ENCODE measurements around the gene MEMO1. TPM values are rescaled to one million over a fixed set of nuclear protein-coding genes. Genes with fewer than 3 reads are reported as not detected.

MEMO1 gene
- total and polyA plus RNA-seq, 2 experiments from 2014 or later = 43.9 to 58.8 TPM

DNA sequence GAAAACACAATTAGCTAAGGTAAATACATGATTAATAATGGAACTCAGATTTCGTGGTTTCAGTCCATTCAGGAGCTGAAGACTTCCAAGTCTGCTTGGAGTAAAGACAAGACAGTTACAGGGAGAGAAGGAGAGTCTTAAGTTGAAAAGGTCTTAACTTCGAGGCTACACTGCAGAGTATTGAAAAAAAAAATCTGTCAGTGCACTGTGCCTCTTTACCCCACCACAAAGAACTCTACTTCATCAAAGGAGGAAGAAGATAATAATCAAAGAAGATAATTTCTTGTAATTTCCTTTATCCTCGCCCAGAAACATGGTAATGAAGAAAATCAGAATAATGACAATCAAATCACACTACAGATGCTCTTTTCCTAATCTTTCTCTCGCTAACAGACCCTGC lies 75.4 kb downstream of the MEMO1 start:
- Histone ChIP-seq H3K4me1 (ENCODE audit: insufficient read depth) (no peaks in the 10 kb centered on the region), H3K9me3 (ENCODE audit: low read depth) (no peaks in the 10 kb centered on the region), H3K4me2 (no peak overlapping the region), H3K79me2 (peaks cover 43% of the 10 kb centered on the region), H3K27me3 (no peaks in the 10 kb centered on the region), H3K9me2 (replicated peaks; ENCODE audit: insufficient read depth) (no peaks in the 10 kb centered on the region), H2AFZ (no peak overlapping the region), H3K27ac (no peak overlapping the region), H3K36me3 (replicated peaks; ENCODE audit: insufficient read depth, low read depth) (no peaks in the 10 kb centered on the region), H4K20me1 (ENCODE audit: insufficient read depth, poor library complexity, severe bottlenecking) (peaks cover 4% of the 10 kb centered on the region), H3K4me3 (no peak overlapping the region)
- 88% methylated on average over 4 of the region's 4 CpGs for WGBS (ENCODE audit: low lambda C conversion rate, missing lambda C conversion rate)
- no peak for DNase-seq (ENCODE audit: low spot score)
- TF ChIP-seq, protein P1, sequence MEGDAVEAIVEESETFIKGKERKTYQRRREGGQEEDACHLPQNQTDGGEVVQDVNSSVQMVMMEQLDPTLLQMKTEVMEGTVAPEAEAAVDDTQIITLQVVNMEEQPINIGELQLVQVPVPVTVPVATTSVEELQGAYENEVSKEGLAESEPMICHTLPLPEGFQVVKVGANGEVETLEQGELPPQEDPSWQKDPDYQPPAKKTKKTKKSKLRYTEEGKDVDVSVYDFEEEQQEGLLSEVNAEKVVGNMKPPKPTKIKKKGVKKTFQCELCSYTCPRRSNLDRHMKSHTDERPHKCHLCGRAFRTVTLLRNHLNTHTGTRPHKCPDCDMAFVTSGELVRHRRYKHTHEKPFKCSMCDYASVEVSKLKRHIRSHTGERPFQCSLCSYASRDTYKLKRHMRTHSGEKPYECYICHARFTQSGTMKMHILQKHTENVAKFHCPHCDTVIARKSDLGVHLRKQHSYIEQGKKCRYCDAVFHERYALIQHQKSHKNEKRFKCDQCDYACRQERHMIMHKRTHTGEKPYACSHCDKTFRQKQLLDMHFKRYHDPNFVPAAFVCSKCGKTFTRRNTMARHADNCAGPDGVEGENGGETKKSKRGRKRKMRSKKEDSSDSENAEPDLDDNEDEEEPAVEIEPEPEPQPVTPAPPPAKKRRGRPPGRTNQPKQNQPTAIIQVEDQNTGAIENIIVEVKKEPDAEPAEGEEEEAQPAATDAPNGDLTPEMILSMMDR (IDR thresholded peaks at IDR 0.05; ENCODE audit: poor library complexity) = no peak
- TF ChIP-seq EZH2 (IDR thresholded peaks at IDR 0.05; ENCODE audit: borderline replicate concordance) (no peak), EZH2phosphoT487 (IDR thresholded peaks at IDR 0.05; ENCODE audit: low read depth, severe bottlenecking, unreplicated experiment) (no peak)

DNA sequence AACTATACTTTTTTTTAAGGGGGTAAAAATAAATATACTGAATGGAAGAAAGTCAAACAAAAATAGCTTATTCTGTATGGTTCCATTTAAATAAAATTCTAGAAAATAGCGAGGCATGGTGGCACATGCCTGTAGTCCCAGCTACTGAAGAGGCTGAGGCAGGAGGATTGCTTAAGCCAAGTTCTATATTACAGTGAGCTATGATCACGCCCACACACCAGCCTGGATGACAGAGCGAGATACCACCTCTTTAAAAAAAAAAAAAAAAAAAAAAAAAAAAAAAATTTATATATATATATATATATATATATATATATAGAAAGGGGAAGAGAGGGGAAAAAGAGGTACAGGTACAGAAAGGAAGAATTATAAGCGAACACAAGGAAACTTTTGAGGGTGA lies 77.7 kb downstream of the MEMO1 start:
- H2AFZ ChIP-seq = no peak overlapping the region
- no peaks in the 10 kb centered on the region for H3K9me2 ChIP-seq (replicated peaks; ENCODE audit: insufficient read depth)
- DNase-seq (ENCODE audit: low spot score) = no peak
- peaks cover 35% of the 10 kb centered on the region for H3K79me2 ChIP-seq
- no peak overlapping the region for H3K4me2 ChIP-seq
- 96% methylated on average over 4 of the region's 4 CpGs for WGBS (ENCODE audit: low lambda C conversion rate, missing lambda C conversion rate)
- H3K4me1 ChIP-seq (ENCODE audit: insufficient read depth) = no peaks in the 10 kb centered on the region
- H4K20me1 ChIP-seq (ENCODE audit: insufficient read depth, poor library complexity, severe bottlenecking) = peaks cover 4% of the 10 kb centered on the region
- no peak overlapping the region for H3K4me3 ChIP-seq
- TF ChIP-seq, protein P1 (IDR thresholded peaks at IDR 0.05; ENCODE audit: poor library complexity) = no peak
- TF ChIP-seq EZH2phosphoT487 (IDR thresholded peaks at IDR 0.05; ENCODE audit: low read depth, severe bottlenecking, unreplicated experiment) (no peak), EZH2 (IDR thresholded peaks at IDR 0.05; ENCODE audit: borderline replicate concordance) (no peak)
- no peaks in the 10 kb centered on the region for H3K27me3 ChIP-seq
- no peaks in the 10 kb centered on the region for H3K36me3 ChIP-seq (replicated peaks; ENCODE audit: insufficient read depth, low read depth)
- no peaks in the 10 kb centered on the region for H3K9me3 ChIP-seq (ENCODE audit: low read depth)
- H3K27ac ChIP-seq = no peak overlapping the region

DNA sequence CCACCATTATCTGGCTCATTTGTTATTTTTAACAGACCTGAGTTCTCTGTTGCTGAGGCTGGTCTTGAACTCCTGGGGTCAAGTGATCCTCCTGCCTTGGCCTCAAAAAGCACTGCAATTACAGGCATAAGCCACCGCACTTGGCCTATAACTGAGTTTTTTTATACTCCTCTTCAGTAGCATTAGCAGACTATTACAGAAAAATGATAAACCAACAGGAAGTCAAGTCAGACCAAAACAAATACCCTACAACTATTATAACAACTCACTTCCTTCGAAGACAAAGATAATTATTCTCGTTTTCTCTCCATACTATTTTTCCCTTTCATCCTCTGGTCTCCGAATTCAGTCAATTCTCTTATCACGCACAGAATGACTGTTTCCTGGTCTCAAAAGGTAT lies 78.2 kb downstream of the MEMO1 start:
- no peak overlapping the region for H3K4me2 ChIP-seq
- no peaks in the 10 kb centered on the region for H3K27me3 ChIP-seq
- H3K4me3 ChIP-seq = no peak overlapping the region
- 97% methylated on average over 5 of the region's 5 CpGs for WGBS (ENCODE audit: low lambda C conversion rate, missing lambda C conversion rate)
- no peak for TF ChIP-seq EZH2phosphoT487 (IDR thresholded peaks at IDR 0.05; ENCODE audit: low read depth, severe bottlenecking, unreplicated experiment)
- TF ChIP-seq, protein P1 (IDR thresholded peaks at IDR 0.05; ENCODE audit: poor library complexity) = no peak
- TF ChIP-seq EZH2 (IDR thresholded peaks at IDR 0.05; ENCODE audit: borderline replicate concordance) = no peak
- H3K79me2 ChIP-seq = peaks cover 32% of the 10 kb centered on the region
- no peak for DNase-seq (ENCODE audit: low spot score)
- H2AFZ ChIP-seq = no peak overlapping the region
- no peak overlapping the region for H3K27ac ChIP-seq
- H3K9me3 ChIP-seq (ENCODE audit: low read depth) = no peaks in the 10 kb centered on the region
- peaks cover 4% of the 10 kb centered on the region for H4K20me1 ChIP-seq (ENCODE audit: insufficient read depth, poor library complexity, severe bottlenecking)
- no peaks in the 10 kb centered on the region for H3K4me1 ChIP-seq (ENCODE audit: insufficient read depth)
- H3K36me3 ChIP-seq (replicated peaks; ENCODE audit: insufficient read depth, low read depth) = no peaks in the 10 kb centered on the region
- H3K9me2 ChIP-seq (replicated peaks; ENCODE audit: insufficient read depth) = no peaks in the 10 kb centered on the region

DNA sequence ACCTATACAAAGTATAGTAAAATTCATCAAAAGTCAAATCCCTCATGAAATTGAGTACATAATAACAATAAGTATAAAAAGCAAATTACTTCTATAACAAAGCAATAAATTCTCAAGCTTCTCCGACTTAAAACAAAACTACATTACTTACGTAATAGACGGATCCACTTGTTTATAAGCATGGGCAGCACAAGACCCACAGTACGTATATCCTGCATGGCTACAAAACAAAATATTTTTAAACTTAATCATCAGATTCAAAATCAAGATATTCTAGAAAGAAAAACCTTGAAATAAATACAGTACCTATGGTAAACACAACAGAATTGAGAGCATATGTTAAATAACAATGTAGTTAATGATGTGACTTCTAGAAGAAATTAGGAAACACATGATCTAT lies 78.9 kb downstream of the MEMO1 start:
- no peak overlapping the region for H2AFZ ChIP-seq
- no peak overlapping the region for H3K4me3 ChIP-seq
- H3K27ac ChIP-seq = no peak overlapping the region
- WGBS (ENCODE audit: low lambda C conversion rate, missing lambda C conversion rate) = 82% methylated on average over 4 of the region's 4 CpGs
- H4K20me1 ChIP-seq (ENCODE audit: insufficient read depth, poor library complexity, severe bottlenecking) = peaks cover 4% of the 10 kb centered on the region
- H3K4me1 ChIP-seq (ENCODE audit: insufficient read depth) = no peaks in the 10 kb centered on the region
- H3K27me3 ChIP-seq = no peaks in the 10 kb centered on the region
- H3K36me3 ChIP-seq (replicated peaks; ENCODE audit: insufficient read depth, low read depth) = no peaks in the 10 kb centered on the region
- no peaks in the 10 kb centered on the region for H3K9me2 ChIP-seq (replicated peaks; ENCODE audit: insufficient read depth)
- peaks cover 25% of the 10 kb centered on the region for H3K79me2 ChIP-seq
- H3K9me3 ChIP-seq (ENCODE audit: low read depth) = no peaks in the 10 kb centered on the region
- H3K4me2 ChIP-seq = no peak overlapping the region
- DNase-seq (ENCODE audit: low spot score) = no peak
- no peak for TF ChIP-seq EZH2 (IDR thresholded peaks at IDR 0.05; ENCODE audit: borderline replicate concordance)
- no peak for TF ChIP-seq EZH2phosphoT487 (IDR thresholded peaks at IDR 0.05; ENCODE audit: low read depth, severe bottlenecking, unreplicated experiment)
- TF ChIP-seq, protein P1 (IDR thresholded peaks at IDR 0.05; ENCODE audit: poor library complexity) = no peak

Data from hepatocyte (in vitro differentiated cells).